Measurements from ENCODE around the gene ALDH9A1. TPM values are rescaled to one million over a fixed set of nuclear protein-coding genes. Genes with fewer than 3 reads are reported as not detected.

ALDH9A1 gene
- total RNA-seq, 2 experiments from 2014 or later: 43.9 to 45.2 TPM

DNA sequence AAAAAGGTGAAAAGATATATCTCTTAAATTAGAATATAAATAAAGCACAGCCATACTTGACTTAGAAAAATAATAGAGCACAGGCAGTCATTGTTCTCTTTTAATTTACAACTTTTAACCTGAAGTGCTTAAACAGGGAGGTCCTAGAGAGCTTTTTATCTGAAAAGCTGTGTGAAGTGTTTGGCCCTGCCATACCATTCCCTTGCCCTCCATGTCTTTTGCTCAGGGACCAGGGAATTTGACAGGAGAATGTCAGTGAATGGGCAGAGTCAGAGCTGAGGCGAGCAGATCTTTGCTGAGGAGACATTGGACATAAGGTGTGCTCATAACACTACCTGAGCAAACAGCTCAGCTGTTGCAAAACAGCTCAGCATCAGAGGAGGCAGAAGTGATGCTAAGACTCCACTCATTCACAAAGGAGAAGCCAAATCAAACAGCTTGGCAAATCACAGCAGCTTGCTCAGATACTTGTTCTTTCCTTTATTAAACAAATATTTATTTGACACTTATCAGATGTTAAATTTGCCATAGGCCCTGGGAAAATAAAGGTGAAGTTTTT lies 82.2 kb downstream of the ALDH9A1 start:
- H3K36me3 Mint-ChIP-seq: no peaks in the 10 kb centered on the region
- no peak overlapping the region for H3K4me3 Mint-ChIP-seq
- peaks cover 44% of the 10 kb centered on the region for H3K27me3 Mint-ChIP-seq
- DNase-seq (no peak), ATAC-seq (no peak)
- no peak overlapping the region for H3K27ac Mint-ChIP-seq
- CTCF ChIA-PET: interaction anchor here (1.6 kb wide), 1 partner anchor 15 kb away, joined by 6 read pairs; no protein-coding TSS in a partner anchor
- no peaks in the 10 kb centered on the region for H3K4me1 Mint-ChIP-seq
- no peaks in the 10 kb centered on the region for H3K9me3 Mint-ChIP-seq (ENCODE audit: low read depth)

Other genes starting within 250 kb of the ALDH9A1 start
- not detected for gene LRRC52, start 154.6 kb downstream of the ALDH9A1 start, total RNA-seq
- gene MGST3, start 67.3 kb downstream of the ALDH9A1 start, total RNA-seq: 10 to 100 TPM; 53.7 to 58.4 TPM
- gene TMCO1, start 70.3 kb upstream of the ALDH9A1 start, total RNA-seq: 100 to 1,000 TPM in 1 of 2 experiments, 10 to 100 TPM in 1; 82.9 to 102 TPM
- gene UCK2, start 129.1 kb upstream of the ALDH9A1 start, total RNA-seq: 10 to 100 TPM; 50.7 to 70.3 TPM